NCI-H1436 (cell line): ENCODE measurements around the gene L3MBTL3.

Source experiments
- DNase-seq: peaks from one replicate; lab custom pipeline; 2025; lab: John Stamatoyannopoulos, UW

Gene L3MBTL3

DNA sequence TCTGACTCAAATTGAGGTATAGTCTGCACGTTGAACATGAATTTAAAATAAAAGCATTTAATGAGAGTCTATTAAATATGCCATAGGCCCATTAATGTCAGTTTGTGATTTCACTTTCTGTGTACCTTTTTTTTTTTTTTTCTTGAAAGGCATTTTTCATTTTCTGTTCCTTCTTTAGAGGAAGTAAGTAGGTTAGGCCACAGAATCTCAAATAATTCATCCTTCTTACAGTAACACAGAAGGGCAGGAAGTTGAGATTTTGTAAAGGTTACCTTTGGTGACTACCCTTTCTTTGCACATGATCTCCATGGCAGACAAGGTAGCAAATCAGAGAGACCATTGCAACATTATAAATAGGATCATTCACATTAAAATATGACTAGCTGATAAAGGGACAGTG is 9.6 kb downstream of the L3MBTL3 start:
- DNase-seq, result no peak

DNA sequence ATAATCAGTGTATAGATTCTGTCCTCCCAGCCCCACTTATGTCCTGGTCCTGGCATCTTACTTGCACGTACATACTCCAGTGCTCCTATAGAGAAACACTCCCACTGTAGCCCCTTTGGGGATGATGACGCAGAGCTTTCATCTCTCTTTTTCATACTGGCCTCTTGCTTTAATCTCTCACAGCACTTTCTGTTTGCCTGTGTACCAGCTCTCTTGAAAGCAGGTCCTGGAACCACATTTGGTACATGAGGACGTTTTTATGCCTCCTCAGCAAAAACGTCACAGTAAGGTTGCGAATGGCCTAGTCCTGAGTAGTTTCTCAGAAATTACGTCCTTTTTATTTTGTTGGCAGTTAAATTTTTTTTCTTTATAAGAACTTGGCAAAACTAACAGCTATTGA is 10.8 kb downstream of the L3MBTL3 start:
- no peak for DNase-seq

DNA sequence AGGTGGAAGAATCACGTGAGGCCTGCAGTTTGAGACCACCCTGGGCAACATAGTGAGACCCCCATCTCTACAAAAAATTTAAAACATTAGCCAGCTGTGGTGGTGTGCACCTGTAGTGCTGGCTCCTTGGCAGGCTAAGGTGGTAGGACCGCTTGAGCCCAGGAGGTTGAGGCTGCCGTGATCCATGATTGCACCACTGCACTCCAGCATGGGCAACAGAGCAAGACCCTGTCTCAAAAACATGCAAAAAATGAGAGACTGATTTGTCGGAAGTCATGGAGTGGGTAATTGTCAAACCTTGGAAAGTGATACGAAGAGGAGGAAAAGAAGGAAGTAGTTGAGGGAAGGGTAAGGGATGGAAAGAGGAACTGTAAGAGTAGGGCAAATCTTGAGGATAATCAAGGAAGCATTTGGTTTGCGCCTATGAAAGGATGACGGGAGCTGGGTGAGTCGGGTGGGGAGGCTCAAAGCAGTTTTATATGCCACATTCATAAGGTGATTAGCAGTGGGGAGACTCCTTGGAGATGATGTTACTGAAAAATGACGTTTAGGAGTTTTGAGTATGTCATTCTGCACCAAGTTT is 14.5 kb downstream of the L3MBTL3 start:
- no peak for DNase-seq

GRCh38 chr6:130033949-130034348 is 15.6 kb downstream of the L3MBTL3 start:
- DNase-seq, result no peak

DNA sequence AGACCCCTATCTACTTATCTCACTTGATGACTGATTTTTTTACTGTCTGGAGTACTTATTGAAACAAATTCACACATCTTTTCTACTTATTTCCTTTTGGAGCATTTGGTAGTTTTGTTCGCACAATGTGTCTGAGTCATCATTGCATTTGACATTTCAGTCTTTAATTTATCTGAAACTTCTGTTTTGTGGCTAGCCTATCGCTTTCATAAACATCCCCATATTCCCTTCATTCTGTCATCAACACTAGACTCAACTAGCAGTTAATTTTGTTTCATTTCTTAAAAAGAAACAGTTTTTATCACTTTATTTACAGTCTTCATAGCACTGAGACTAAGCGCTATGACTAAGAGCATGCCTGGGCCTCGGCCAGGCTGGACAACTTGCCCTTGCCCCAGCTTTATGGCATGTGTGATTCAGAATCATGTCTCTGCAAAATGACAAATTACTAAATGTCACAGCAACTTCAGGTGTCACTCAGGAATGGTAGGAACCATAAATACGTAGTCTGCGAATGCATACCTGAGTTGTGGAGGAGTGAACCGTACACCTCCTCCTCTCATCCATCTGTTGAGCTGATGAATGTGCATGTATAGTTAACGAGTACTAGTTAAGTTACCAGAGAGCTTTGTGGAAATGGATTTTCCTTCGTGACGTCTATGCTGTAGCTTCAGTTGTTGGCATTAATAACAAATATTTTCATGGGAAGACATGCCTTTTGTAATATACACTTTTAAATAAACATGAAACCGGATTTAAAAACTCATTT is 16.2 kb downstream of the L3MBTL3 start:
- DNase-seq, result no peak

- DNase-seq, result no peak
These were observed 16.8 kb downstream of the L3MBTL3 start for GRCh38 chr6:130035211-130035610.

- no peak for DNase-seq
These were observed 18.9 kb downstream of the L3MBTL3 start for GRCh38 chr6:130037207-130037811.

- no peak for DNase-seq
These were observed 23.2 kb downstream of the L3MBTL3 start for GRCh38 chr6:130041594-130041993.

GRCh38 chr6:130043344-130043743 is 25.0 kb downstream of the L3MBTL3 start:
- no peak for DNase-seq

- DNase-seq, result no peak
These were observed 27.2 kb downstream of the L3MBTL3 start for GRCh38 chr6:130045622-130046021.

DNA sequence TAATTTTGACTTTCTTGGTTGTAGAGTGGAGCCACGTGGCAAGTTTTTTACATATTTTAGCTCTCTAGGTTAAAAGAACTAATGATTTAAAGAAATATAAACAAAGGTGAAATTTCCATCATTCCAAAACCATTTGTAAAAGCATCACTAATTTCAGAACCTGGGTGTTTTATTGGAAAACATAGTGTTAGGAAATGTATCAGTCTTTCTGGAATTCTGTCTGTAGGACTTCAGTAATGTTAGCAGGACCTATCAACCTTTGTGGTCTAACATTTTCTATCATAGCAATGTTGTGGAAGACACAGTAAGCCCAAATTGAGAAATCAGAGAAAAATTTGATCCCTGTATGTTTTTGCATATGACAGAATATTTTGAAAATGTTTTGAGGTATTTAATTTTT is 28.3 kb downstream of the L3MBTL3 start:
- no peak for DNase-seq

GRCh38 chr6:130047088-130047995 is 29.0 kb downstream of the L3MBTL3 start:
- DNase-seq, result no peak

- DNase-seq, result no peak
These were observed 31.8 kb downstream of the L3MBTL3 start for GRCh38 chr6:130050230-130050629.

- no peak for DNase-seq
These were observed 36.3 kb downstream of the L3MBTL3 start for GRCh38 chr6:130054725-130055124.

GRCh38 chr6:130055271-130055670 is 36.9 kb downstream of the L3MBTL3 start:
- no peak for DNase-seq

DNA sequence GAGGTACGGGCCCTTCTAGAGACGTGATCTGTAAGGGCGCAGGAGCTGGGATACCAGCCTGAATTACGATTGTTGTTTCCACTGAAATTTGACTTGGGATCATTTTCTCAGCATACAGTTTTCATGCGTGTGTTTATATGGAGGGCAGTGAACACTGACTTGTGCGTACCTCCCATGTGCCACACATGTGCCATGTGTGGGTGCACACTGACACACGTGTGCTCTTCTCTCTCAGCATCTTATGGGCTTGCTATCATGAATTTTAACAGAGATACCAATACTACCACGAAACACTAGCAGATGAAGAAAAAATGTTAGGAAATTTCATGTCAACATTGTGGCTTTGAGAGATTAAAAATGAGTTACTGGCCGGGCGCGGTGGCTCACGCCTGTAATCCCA is 39.1 kb downstream of the L3MBTL3 start:
- DNase-seq, result no peak

DNA sequence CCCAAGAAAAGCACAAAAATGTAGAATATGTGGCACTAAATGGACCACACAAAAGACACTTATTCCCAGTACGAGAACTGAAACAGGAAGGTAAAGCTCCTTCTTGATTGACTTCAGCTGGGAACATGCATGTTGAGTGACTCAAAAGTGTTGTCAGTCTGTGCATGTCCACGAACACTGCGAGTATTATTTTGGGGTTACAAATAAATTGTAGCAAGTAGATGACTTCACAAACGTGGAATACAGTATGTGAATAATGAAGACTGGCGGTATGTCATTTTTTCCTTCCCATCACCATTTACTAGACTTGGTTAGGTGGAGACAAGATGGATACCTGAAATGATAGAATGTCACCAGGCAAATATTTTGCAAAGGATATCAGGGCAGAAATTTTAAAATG is 45.4 kb downstream of the L3MBTL3 start:
- no peak for DNase-seq

GRCh38 chr6:130065609-130066156 is 47.3 kb downstream of the L3MBTL3 start:
- DNase-seq, result no peak

GRCh38 chr6:130069485-130069884 is 51.1 kb downstream of the L3MBTL3 start:
- DNase-seq, result no peak

DNA sequence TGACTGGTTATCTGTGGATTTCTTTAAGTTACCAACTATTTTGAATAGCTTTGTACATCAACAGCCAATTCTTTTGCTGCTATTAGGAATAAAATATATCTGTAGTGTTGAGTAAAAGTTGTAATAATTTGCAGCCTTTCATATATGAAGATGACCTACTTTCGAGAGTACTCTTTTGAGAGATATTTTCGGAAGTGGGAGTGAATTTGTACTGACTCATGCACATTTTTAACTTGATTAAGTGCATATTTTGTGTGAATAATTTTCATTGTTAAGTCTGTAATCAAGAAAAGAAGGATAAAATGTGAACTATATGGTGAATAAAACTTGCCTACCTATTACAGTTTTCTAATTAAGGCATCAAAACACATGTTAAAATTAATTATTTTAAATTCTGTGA is 51.9 kb downstream of the L3MBTL3 start:
- DNase-seq, result no peak

GRCh38 chr6:130070792-130071191 is 52.4 kb downstream of the L3MBTL3 start:
- DNase-seq, result peak; percentile 8

- no peak for DNase-seq
These were observed 57.6 kb downstream of the L3MBTL3 start for GRCh38 chr6:130075879-130076460.
